GM03348 (cell line): ENCODE data around the gene NCK1.

ENCODE experiments used
- DNase-seq: peaks from one replicate; pipeline ENCODE4 v3.0.0; 2012; ENCODE audit warnings: low spot score

Gene NCK1

DNA sequence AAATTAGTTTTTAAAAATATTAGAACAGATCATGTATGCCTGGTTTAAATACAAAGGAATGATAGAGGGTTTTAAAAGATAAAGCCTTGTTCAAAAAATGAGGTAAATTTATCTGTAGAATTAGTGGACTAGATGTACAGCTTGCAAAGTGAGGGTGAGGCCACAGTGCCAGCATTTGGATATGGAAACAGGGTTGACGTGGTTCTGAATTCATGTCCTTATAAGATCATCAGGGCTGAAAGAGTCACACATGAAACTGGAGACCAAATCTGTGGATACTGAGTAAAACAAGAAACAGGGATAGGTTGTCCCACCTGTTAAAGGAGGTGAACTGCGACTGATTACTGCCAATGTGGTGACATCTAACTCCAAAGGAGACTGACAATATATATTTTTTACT is 46.3 kb downstream of the NCK1 start:
- no peak for DNase-seq

DNA sequence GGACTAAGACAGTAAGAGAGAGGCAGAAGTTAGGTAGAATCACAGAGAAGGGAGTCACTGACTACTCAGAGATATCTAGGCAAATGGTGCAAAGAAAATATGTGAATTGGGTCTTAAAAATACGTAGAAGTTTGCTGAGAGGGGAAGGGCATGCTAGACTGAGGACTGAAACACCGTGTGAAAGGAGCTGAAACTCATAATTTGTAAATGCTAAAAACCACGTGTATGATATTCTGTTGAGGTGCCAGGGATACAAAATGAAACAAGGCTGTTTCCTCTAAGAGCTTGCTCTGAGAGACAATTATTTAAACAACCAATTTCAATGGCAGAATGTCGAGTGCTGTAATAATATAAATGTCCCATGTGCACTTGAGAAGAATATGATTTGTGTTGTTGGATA is 47.2 kb downstream of the NCK1 start:
- no peak for DNase-seq

DNA sequence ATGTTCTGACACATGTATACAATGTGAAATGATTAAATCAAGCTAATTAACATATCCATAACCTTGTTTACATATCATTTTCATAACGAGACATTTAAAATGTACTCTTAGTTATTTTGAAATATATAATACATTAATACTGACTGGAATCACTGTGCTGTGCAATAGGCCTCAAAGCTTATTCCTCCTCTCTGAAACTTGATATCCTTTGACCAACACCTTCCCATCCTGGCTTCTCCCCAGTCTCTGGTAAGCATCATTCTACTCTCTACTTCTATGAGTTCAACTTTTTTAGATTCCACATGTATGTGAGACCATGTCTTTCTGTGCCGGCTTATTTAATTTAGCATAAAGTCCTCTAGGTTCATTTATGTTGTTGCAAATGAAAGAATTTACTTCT is 48.7 kb downstream of the NCK1 start:
- no peak for DNase-seq

DNA sequence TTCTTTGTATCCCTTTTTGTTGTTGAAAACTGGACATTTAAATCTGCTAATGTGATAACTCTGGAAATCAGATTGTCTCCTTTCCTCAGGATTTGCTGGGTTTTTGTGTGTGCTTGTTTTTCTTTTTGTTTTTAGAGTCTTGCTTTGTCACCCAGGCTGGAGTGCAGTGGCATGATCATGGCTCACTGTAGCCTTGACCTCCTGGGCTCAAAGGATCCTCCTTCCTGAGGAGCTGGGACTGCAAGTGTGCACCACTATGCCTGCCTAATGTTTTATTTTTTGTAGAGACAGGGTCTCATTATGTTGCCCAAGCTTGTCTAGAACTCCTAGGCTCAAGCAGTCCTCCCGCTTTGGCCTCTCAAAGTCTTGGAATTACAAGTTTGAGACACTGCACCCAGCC is 51.2 kb downstream of the NCK1 start:
- DNase-seq, result no peak

DNA sequence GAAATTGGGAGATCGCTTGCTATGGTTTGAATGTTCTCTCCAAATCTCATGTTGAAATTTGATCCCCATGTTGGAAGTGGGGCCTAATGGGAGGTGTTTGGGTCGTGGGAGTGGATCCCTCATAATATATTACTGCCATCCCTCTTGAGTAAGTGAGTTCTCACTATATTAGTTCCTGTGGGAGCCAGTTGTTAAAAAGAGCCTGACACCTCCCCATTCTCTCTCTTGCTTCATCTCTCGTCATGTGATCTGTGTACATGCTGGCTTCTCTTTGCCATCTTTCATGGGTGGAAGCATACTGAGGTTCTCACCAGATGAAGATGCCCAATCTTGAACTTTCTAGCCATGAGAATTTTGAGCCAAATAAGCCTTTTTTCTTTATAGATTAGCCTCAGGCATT is 52.7 kb downstream of the NCK1 start:
- no peak for DNase-seq

DNA sequence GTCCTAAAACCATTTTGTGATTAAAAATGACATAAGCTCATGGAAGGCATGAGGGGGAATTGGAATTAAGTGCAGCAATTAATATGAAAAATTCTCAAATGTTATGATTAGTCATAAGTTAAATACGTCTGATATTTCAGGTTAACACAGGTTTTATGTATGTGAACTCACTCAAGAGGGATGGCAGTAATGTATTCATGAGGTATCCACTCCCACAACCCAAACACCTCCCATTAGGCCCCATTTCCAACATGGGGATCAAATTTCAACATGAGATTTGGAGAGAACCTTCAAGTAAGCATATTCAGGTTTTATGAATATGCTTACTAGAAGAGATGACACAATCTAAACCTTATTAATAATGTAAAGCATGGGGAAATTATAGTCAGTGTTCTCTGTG is 54.2 kb downstream of the NCK1 start:
- DNase-seq, result no peak

DNA sequence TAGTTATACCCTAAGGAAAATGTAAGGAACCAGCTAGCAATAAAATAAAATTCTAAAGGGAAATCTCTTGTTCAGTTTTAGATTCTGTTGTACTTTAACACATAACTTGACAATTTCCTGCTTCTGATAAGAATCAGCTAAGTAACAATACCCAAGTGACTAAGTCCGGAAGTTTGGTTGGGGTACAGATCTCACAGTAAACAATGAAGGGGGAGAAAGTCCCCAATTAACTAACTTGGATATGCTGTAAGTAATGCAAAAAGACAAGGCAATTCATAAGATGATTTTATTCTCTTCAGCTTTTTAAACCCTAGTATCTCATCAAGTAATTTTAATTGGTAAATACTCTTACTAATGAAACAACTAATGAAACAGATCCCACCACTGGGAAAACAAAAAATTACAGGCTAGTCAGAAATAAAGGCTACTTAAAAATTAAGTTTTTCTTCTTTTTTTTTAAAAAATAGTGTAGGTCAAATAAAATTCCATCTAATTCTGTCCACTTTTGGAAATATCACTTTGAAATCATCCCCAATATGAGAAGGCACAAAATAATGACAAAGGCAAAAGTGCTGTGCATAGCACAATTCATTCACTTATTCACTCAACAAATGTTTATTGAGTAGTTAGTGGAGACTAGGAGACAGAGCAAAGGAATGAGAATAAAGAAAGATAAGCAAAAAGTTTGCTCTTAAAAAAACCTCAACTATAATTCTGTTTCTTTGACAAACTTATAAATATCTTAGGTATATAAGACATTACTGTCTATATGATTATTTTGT is 58.0 kb downstream of the NCK1 start:
- DNase-seq, result no peak

DNA sequence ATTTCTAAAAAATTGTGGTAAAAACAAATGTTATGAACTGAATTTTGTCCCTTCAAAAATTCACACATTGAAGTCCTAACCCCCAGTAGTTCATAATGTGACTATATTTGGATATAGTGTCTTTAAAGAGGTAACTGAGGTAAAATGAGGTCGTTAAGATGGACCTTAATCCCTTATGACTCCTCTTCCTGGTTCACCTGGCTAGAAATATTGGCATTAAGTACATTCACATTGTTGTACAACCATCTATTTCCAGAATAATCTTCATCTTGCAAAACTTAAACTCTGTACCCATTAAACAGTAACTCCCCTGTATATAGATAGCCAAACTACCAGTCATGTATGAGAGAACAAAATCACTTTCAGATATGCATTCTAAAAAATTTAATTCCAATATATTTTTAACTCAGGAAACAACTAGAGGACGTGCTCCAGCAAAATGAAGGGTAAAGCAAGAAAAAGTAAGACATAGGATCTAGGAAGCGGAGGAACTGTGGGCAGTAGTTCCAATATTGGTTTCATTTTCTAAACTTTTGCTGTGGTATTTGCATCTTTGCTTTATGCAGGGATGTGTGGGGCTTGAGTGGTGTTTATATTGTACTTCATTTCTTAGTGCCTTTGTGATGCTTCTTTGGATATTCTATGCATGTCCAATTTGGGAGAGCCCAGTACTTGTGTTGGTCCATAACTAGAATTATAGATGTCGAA is 59.0 kb downstream of the NCK1 start:
- no peak for DNase-seq

DNA sequence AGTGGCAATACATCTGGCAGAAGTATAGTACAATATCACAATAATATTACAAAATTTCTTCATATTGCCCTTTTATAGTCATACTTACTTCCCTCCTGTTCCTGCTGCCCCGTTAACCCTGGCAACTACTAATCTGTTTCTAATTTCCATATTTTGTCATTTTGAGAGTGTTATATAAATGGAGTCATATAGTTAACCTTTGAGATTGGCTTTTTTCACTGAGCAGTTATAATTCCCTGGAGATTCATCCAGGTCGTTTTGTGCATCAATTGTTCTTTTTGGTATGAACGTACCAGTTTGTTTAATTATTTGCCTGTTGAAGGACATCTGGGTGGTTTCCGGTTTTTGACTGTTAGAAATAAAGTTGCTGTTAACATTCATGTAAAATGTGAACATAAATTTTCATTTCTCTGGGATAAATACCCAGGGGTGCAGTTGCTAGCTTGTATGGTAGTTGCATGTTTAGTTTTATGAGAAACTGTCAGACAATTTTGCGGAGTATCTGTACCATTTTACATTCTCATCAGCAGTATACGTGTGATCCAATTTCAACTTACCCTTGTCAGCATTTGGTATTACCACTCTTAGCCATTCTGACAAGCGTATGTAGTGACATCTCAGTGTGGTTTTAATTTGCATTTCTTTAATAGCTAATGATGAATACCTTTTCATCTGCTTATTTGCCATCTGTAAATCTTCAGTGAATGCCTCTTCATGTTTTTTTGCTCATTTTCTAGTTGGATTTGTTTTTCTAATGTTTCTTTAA is 63.6 kb downstream of the NCK1 start:
- peak; percentile 21 for DNase-seq

DNA sequence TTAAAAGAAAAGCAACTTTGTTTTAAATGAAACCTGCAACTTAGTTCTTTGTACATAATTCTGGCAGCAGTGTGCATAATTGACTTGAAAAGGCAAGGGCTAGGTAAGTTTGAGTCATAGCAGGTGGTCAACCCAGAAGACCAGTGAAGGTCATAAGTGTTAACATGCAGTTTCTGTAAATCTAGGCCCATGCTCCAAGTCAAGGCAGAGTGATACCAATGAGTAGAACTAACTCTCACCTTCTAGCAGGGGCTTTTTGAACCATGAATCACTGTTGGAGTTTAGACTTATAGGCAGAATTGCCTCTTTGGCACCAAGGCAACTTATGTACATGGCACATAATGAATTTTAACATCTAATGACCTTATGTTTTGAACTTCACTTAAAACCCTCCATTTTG is 66.2 kb downstream of the NCK1 start:
- no peak for DNase-seq

DNA sequence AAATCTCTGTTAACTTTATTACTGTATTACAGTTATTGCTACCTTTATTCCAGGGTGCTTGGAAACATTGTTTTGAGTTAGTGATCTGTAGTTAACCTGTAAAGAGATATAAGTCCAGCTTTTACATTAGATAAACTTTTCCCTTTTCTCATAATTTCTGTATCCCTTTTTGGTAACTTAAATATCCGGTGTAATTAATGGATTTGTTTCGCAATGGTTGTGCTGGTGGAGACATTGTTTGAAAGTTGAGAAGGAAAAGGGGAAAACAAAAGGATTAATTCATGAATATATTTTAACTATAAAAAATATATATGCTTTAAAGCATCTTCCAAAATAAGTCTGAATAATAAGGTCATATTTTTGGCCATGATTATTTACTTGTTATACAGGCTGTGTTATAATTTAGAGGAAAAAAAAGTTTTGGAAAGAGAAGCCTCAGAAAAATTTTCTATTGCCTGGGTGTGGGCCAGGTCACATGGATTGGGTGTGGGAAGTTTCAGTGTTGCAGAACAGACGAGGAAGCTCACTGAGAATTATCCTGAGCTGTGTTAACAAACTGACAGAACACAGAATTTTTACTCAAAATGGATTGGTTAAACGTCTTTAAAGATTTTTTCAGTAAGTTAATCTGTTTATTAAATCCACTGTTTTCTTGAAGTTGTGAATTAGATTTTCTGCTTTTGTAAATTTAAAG is 68.1 kb downstream of the NCK1 start:
- DNase-seq, result peak; percentile 74

DNA sequence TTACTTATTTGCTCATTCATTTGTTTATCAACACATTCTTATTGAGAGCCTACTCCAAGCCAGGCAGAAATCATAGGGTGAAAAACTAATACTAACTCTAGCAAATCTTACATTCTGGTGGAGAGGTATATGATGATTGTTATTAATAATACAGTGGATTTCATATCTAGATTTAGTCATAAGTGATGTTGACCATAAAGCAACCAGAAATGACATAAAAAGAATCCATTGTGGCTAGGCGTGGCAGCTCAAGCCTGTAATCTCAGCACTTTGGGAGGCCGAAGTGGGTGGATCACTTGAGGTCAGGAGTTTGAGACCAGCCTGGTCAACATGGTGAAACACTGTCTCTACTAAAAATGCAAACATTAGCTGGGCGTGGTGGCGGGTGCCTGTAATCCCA is 69.6 kb downstream of the NCK1 start:
- DNase-seq, result no peak

DNA sequence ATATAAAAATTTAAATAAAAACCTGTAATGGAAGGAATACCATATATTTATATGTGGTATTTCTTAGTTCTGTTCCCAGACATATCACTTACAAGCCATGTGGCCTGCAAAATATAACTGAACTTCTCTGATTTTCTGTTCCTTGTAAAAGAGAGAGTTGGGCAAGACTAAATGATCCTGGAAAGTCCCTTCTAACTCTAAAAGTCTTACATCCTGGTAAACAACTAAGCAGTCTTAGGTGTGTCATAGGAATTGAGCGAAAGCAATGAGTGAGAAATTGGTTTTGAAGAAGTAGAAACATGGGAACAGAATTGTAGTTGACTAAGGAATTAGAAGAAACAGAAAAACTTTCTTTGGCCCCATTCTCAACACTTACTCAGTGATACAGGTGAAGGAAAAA is 70.5 kb downstream of the NCK1 start:
- no peak for DNase-seq

DNA sequence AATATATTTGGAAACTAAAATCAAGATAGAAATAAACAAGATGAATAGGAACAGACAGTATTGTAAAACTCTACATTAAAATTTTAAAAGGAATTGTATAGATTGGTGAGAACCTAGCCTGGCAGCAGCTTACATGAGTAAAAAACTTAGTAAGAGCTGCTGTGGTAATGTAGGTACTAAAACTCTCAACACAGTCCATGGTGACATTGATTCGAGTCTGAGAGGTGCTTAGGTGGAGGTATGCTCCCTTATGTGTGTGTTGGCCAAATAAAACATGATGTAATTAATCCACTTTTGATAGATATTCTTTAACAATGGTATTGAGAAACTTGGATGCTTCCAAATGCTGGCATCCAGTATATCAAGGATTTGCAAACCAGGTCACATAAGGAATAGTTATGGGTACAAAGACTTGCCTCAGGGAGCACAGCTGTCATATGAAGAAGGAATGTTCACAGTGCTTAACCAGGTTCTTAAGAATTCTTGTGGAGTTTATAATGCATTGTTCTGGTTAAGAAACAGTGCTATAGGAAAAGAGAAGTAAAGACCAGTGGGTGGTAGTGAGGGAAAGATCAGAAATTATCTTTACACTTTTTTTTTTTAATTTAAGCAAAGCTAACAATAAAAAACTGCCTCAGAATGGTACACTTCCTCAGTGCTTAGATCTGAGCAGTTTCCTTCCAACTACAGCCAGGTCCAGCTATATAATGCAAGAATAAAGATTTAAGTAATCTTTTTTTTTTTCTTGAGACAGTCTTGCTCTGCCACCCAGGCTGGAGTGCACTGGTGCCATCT is 71.2 kb downstream of the NCK1 start:
- no peak for DNase-seq

DNA sequence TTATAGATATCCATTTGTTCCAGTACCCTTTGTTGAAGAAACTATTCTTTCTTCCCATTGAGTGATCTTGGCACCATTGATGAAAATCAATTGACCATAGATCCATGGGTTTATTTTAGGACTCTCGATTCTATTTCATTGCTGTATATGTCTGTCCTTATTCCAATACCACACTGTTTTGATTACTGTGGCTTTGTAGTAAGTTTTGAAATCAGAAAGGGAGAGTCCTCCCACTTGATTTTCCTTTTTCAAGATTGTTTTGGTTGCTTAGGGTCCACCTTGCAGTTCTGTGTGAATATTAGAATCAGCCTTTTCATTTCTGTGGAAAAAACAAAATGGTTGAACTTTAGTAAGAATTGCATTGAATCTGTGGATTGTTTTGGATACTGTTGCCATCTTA is 75.2 kb downstream of the NCK1 start:
- no peak for DNase-seq

DNA sequence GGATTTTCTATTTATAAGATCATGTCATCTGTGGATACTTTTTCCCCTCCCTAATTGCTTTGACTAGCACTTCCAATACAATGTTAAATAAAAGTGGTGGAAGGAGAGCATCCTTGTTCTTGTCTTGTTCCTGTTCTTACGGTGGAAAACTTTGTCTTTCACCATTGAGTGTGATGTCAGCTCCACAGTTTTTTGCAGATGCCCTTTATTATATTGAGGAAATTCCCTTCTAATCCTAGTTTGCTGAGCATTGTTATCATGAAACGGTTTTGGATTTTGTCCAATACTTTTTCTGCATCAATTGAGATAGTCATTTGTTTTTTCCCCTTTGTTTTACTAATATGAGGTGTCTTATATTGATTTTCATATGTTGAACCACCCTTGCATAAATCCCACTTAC is 75.8 kb downstream of the NCK1 start:
- no peak for DNase-seq

DNA sequence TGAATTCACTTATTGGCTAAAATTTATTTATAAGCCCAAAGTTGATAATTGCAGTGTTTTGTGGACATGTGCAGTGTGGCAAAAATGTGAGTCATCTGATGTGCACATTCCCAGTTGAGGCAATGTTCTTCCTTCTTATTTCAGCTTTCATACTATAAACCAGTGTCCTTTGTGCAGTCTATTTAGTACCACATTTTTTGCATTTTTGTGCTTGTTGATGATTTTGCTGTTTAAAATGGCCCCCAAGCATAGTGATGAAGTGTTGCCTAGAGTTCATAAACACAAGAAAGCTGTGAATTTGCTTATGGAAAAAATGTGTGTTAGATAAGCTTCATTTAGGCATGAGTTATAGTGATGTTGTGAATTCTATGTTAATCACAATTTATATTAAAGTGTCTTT is 76.3 kb downstream of the NCK1 start:
- DNase-seq, result peak; percentile 47

DNA sequence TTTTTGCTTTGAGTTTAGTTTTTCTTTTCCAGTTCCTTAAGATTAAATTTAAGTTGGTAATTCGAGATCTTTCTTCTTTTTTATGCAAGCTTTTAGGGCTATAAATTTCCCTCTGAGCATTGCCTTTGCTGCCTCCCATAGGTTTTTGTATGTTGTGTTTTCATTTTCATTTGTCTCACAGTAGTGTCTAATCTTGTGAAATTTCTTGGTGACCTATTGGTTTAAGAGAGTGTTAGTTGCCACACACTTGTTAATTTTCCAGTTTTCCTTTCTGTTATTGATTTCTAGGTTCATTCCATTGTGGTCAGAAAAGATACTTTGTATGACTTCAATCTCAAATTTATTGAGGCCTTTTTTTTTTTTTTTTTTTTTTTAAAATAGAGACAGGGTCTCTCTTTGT is 77.5 kb downstream of the NCK1 start:
- DNase-seq, result no peak

DNA sequence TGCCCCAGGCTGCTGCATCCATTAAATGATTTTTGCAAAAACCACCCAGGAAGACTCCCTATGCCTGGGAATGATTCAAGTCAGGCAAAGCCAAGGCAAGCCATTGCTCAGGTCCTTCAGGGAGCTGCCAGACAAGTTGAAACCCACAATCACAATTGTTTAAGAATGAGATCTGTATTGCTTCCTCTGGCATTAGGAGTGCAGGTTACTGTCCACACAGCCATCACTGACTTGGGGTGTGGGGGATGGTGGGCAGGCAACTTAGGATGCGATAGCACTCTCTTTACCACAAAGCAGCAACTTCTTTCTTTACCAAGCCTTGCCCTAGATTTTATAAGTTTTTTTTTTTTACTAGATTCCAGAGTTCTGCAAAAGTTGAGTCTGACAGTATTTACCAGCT is 80.8 kb downstream of the NCK1 start:
- DNase-seq, result no peak

DNA sequence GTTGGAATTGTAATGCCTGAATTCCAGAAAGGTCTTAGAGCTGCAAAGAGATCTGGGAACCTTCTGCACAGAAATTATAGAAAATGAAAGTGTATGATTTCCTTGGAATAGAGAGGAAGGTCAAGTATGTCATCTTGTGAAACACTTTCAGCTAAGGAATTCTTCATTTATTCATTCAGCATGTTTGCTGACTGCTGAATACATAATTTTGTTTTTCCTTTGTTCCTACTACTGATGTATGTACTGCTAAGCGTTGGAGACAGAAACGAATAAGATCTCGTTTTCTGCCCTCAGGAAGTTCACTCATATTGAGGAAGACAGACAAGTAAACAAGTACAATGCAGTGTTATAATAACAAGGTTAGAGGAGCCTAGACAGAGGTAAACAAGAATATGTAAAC is 81.4 kb downstream of the NCK1 start:
- no peak for DNase-seq

DNA sequence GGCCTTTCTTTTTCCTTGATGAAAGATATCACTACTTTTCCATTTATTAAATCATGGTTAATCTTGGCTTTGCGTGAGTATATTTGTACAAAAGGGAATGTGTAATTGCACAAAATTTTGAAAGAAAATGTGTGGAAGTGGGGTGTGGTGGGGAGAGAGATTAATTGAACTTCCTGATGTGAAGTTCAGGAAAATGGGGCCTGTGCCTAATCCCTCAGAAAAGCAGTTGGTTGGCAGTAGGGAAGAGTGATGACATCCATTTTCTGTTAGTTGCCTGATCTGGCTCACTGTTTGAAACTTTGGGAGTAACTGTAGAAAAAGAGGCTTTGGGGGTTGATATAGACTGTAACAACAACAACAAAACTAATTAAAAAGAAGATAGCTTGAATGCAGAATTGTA is 85.0 kb downstream of the NCK1 start:
- DNase-seq, result no peak

DNA sequence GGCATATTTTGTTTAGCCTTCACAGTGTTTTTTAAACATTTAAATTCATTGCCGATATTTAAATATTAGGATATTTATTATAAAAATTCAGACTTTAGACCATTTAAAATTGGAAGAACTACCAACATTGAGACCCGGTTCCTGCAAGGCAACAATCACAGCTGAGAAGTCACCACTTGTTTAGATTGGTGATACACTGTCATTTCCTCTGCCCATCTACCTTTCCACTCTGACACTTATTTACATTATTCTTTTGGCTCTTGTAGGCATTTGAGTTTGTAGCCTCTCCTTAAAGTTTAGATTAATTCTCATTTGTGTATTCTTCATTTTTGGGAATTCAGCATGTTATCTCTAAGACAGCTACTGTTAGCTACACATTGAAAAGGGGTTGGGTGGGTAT is 85.5 kb downstream of the NCK1 start:
- no peak for DNase-seq
